Lower leg skin (tissue), 4 donors: Measurements from ENCODE around the gene PLEKHN1. TPM values are rescaled to one million over a fixed set of nuclear protein-coding genes. Genes with fewer than 3 reads are reported as not detected.

Experiments
- DNase-seq, 2 donors: peaks; one replicate each; pipeline ENCODE4 v3.0.0-alpha.2; 2019; ENCODE audit warnings: low spot score in 2 of 2
- H3K4me3 ChIP-seq: fragments of 200-600 bp; sonication (generic); 2 replicates; pipeline ENCODE4 v1.5.1; 2017; ENCODE audit warnings: mild to moderate bottlenecking, low read depth; ENCODE audit not compliant: poor library complexity, severe bottlenecking
- CTCF ChIP-seq, 3 donors: fragments of 450-650 bp; IDR thresholded peaks; one replicate each; pipeline ENCODE4 v1.5.1; 2016; ENCODE audit warnings: antibody characterized with exemption in 3 of 3, mild to moderate bottlenecking in 3 of 3, moderate library complexity in 2 of 3
- POLR2A ChIP-seq, 2 donors: fragments of 450-650 bp; IDR thresholded peaks; one replicate each; pipeline ENCODE4 v1.6.1; 2016 to 2017; ENCODE audit warnings: antibody characterized with exemption in 2 of 2, mild to moderate bottlenecking in 1 of 2, moderate library complexity in 1 of 2
- whole genome bisulfite sequencing, 2 donors: methylation state at CpG; one replicate each; pipeline ENCODE4 v1.1.5; 2018; 5-methylcytosine and 5-hydroxymethylcytosine counted together
- intact Hi-C: fragments of 100-400 bp; cut with DNase I; formaldehyde crosslinking; loops from one replicate; pipeline ENCODE4 v1.15.0; 2023; ENCODE audit warnings: low total_unique reads
- total RNA-seq, 4 donors: library from RNA; depleted of rRNA; stranded (reverse); fragments of >200 nt; gene quantifications; one replicate each; pipeline ENCODE4 v1.1.0, GENCODE V29; 2016

Gene PLEKHN1
- total RNA-seq, 4 donors from 2014 or later = 38.7 to 109 (median 45.3) TPM

GRCh38 chr1:956636-957035 is 9.6 kb upstream of the PLEKHN1 start:
- intact Hi-C loops = no loop called here
- no peak for DNase-seq
- 85% methylated on average over 6 to 11 of the region's 11 CpGs for WGBS, 2 donors

GRCh38 chr1:958823-959730 is 7.2 kb upstream of the PLEKHN1 start, which contains the start of gene NOC2L:
TSS of gene NOC2L (minus strand) at chr1:959256. CDS start at chr1:959240, 16 bp downstream.
- peak within 1 kb of the TSS; percentile 99 for H3K4me3 ChIP-seq
- no peak for TF ChIP-seq CTCF (IDR thresholded peaks at IDR 0.05)
- no peak for TF ChIP-seq POLR2A (IDR thresholded peaks at IDR 0.05)
- intact Hi-C loops = no loop called here
- WGBS, 2 donors = 5% methylated on average over 36 to 50 of the region's 101 CpGs
- peak; percentile 91 to 99 for DNase-seq

More at GRCh38 chr1:956636-957035, 9.6 kb upstream of the PLEKHN1 start:
- H3K4me3 ChIP-seq = no peak overlapping the region
- no peak for TF ChIP-seq POLR2A (IDR thresholded peaks at IDR 0.05)
- TF ChIP-seq CTCF (IDR thresholded peaks at IDR 0.05) = no peak

GRCh38 chr1:959731-960362 is 6.4 kb upstream of the PLEKHN1 start:
- intact Hi-C loops = no loop called here
- WGBS, 2 donors = 13 to 14% methylated on average over 23 to 45 of the region's 57 CpGs

GRCh38 chr1:960363-961131 is 5.7 kb upstream of the PLEKHN1 start, which contains the start of gene KLHL17:
TSS of gene KLHL17 (plus strand) at chr1:960584. CDS start at chr1:960694, 110 bp downstream.
- DNase-seq = peak; percentile 46 to 95
- peak within 1 kb of the TSS; percentile 55 for H3K4me3 ChIP-seq
- intact Hi-C loops = no loop called here
- 0% methylated on average over 37 to 52 of the region's 109 CpGs for WGBS, 2 donors
- TF ChIP-seq CTCF (IDR thresholded peaks at IDR 0.05) (no peak), POLR2A (IDR thresholded peaks at IDR 0.05) (no peak)

More at GRCh38 chr1:959731-960362, 6.4 kb upstream of the PLEKHN1 start:
- no peak for DNase-seq
- no peak overlapping the region for H3K4me3 ChIP-seq
- TF ChIP-seq CTCF (IDR thresholded peaks at IDR 0.05) (no peak), POLR2A (IDR thresholded peaks at IDR 0.05) (no peak)

GRCh38 chr1:961132-961669 is 5.1 kb upstream of the PLEKHN1 start:
- intact Hi-C loops = no loop called here
- H3K4me3 ChIP-seq = peak overlapping the region; percentile 55
- no peak for DNase-seq
- 27 to 62% methylated on average over 6 to 31 of the region's 56 CpGs for WGBS, 2 donors
- no peak for TF ChIP-seq POLR2A (IDR thresholded peaks at IDR 0.05)
- TF ChIP-seq CTCF (IDR thresholded peaks at IDR 0.05) = no peak
